Chondrocyte (in vitro differentiated cells): Measurements from ENCODE around the gene LZIC. TPM values are rescaled to one million over a fixed set of nuclear protein-coding genes. Genes with fewer than 3 reads are reported as not detected.

Experiments
- DNase-seq: peaks from one replicate; pipeline ENCODE4 v3.0.0; 2021; ENCODE audit warnings: mixed read lengths, low spot score
- H3K27ac Mint-ChIP-seq: one replicate; pipeline ENCODE4 v1.8.0; 2021; ENCODE audit warnings: mild to moderate bottlenecking, moderate library complexity, mixed read lengths; ENCODE audit not compliant: unreplicated experiment
- H3K27me3 Mint-ChIP-seq: 2 replicates; pipeline ENCODE4 v1.8.0; 2021; ENCODE audit warnings: low read depth, mixed read lengths
- H3K36me3 Mint-ChIP-seq: 2 replicates; pipeline ENCODE4 v1.8.0; 2021; ENCODE audit warnings: low read depth, mixed read lengths
- H3K4me1 Mint-ChIP-seq: 2 replicates; pipeline ENCODE4 v1.8.0; 2021; ENCODE audit warnings: low read depth, mild to moderate bottlenecking, mixed read lengths
- H3K4me3 Mint-ChIP-seq: one replicate; pipeline ENCODE4 v1.8.0; 2021; ENCODE audit warnings: mild to moderate bottlenecking, moderate library complexity, mixed read lengths; ENCODE audit not compliant: unreplicated experiment
- H3K9me3 Mint-ChIP-seq: 2 replicates; pipeline ENCODE4 v1.8.0; 2021; ENCODE audit warnings: low read depth, mixed read lengths
- CTCF ChIP-seq: fragments of 200-600 bp; sonication (generic); IDR thresholded peaks from 2 replicates; pipeline ENCODE4 v1.5.0; 2021; ENCODE audit warnings: antibody characterized with exemption, mild to moderate bottlenecking, moderate library complexity
- long read RNA-seq: library from polyadenylated mRNA; stranded (forward); transcript quantifications from one replicate; pipeline ENCODE4 v2.0.0, GENCODE V29; 2021
- total RNA-seq: library from RNA; stranded (reverse); gene quantifications from 3 replicates; pipeline ENCODE4 v1.2.1, GENCODE V29; 2021

Gene LZIC
- 26.1 to 28.4 TPM (median 26.1 TPM) in 3 replicates for total RNA-seq
- long read RNA-seq, transcript LZIC-202 (8 exons, 2,281 nt): minor isoform, 6 of 27 reads
- long read RNA-seq, transcript LZIC-203 (7 exons, 1,405 nt): major isoform, 8 of 27 reads
- long read RNA-seq, partial matches to known transcripts: 1 of 27 reads
- long read RNA-seq, other reads (novel, unspliced or antisense): 8 of 27 reads

- Mint-ChIP-seq H3K9me3 (no peaks in the 10 kb centered on the region), H3K27ac (peak within 1 kb of the TSS; percentile 98), H3K4me3 (peak within 1 kb of the TSS; percentile 99), H3K27me3 (no peaks in the 10 kb centered on the region), H3K36me3 (peaks cover 6% of the 10 kb centered on the region), H3K4me1 (peaks cover 25% of the 10 kb centered on the region)
- no peak for TF ChIP-seq CTCF
- peak; percentile 98 for DNase-seq
These were observed at the start of gene LZIC, which contains the start of gene NMNAT1 for GRCh38 chr1:9942939-9943788. LZIC (minus strand) TSS chr1:9943391; CDS start chr1:9936619, 6,772 bp downstream. NMNAT1 (plus strand) TSS chr1:9943475; CDS start chr1:9972074, 28,599 bp downstream.

- peaks cover 4% of the 10 kb centered on the region for H3K27me3 Mint-ChIP-seq
- H3K27ac Mint-ChIP-seq: no peak overlapping the region
- H3K36me3 Mint-ChIP-seq: no peaks in the 10 kb centered on the region
- TF ChIP-seq CTCF: no peak
- H3K4me1 Mint-ChIP-seq: peaks cover 6% of the 10 kb centered on the region
- no peak for DNase-seq
- H3K4me3 Mint-ChIP-seq: no peak overlapping the region
- no peaks in the 10 kb centered on the region for H3K9me3 Mint-ChIP-seq
These were observed 49.7 kb upstream of the LZIC start for GRCh38 chr1:9992910-9993309.

- no peak for TF ChIP-seq CTCF
- no peak overlapping the region for H3K4me3 Mint-ChIP-seq
- H3K27ac Mint-ChIP-seq: no peak overlapping the region
- no peaks in the 10 kb centered on the region for H3K4me1 Mint-ChIP-seq
- no peaks in the 10 kb centered on the region for H3K36me3 Mint-ChIP-seq
- DNase-seq: no peak
- no peaks in the 10 kb centered on the region for H3K27me3 Mint-ChIP-seq
- no peaks in the 10 kb centered on the region for H3K9me3 Mint-ChIP-seq
These were observed 47.8 kb upstream of the LZIC start for GRCh38 chr1:9990944-9991343.

GRCh38 chr1:9989773-9990172 lies 46.6 kb upstream of the LZIC start:
- no peaks in the 10 kb centered on the region for H3K9me3 Mint-ChIP-seq
- no peak overlapping the region for H3K27ac Mint-ChIP-seq
- DNase-seq: no peak
- H3K27me3 Mint-ChIP-seq: no peaks in the 10 kb centered on the region
- H3K4me3 Mint-ChIP-seq: no peak overlapping the region
- H3K36me3 Mint-ChIP-seq: peaks cover 3% of the 10 kb centered on the region
- no peaks in the 10 kb centered on the region for H3K4me1 Mint-ChIP-seq
- no peak for TF ChIP-seq CTCF

- Mint-ChIP-seq H3K27me3 (no peaks in the 10 kb centered on the region), H3K4me3 (no peak overlapping the region), H3K9me3 (no peaks in the 10 kb centered on the region), H3K27ac (no peak overlapping the region), H3K4me1 (no peaks in the 10 kb centered on the region), H3K36me3 (peaks cover 16% of the 10 kb centered on the region)
- no peak for DNase-seq
- TF ChIP-seq CTCF: no peak
These were observed 41.8 kb upstream of the LZIC start for GRCh38 chr1:9985001-9985400.
